Liver (tissue), 9 donors: Measurements from ENCODE around the gene TRIM15. TPM values are rescaled to one million over a fixed set of nuclear protein-coding genes. Genes with fewer than 3 reads are reported as not detected.

ENCODE experiments used
- DNase-seq: peaks from one replicate; pipeline ENCODE4 v3.0.0-alpha.2; 2017; ENCODE audit warnings: low spot score
- H3K27ac ChIP-seq, 2 donors: one replicate each; pipeline ENCODE4 v1.7.0; 2013; ENCODE audit warnings: inconsistent platforms in 2 of 2, low read length in 2 of 2, control low read depth in 1 of 2, low read depth in 1 of 2, mild to moderate bottlenecking in 1 of 2
- H3K27me3 ChIP-seq, 4 donors: one replicate each; pipeline versions ENCODE4 v1.6.1 to v1.7.0; 2013; ENCODE audit warnings: low read length in 3 of 4, inconsistent platforms in 1 of 4, mild to moderate bottlenecking in 1 of 4, moderate library complexity in 1 of 4; ENCODE audit not compliant: control insufficient read depth in 4 of 4, insufficient read depth in 4 of 4
- H3K36me3 ChIP-seq, 4 donors: one replicate each; pipeline versions ENCODE4 v1.6.1 to v1.7.0; 2013; ENCODE audit warnings: low read length in 3 of 4, mild to moderate bottlenecking in 3 of 4, low read depth in 1 of 4, moderate library complexity in 1 of 4; ENCODE audit not compliant: control insufficient read depth in 4 of 4, insufficient read depth in 3 of 4
- H3K4me1 ChIP-seq, 4 donors: one replicate each; pipeline versions ENCODE4 v1.6.1 to v1.7.0; 2013; ENCODE audit warnings: low read length in 3 of 4, mild to moderate bottlenecking in 3 of 4, moderate library complexity in 1 of 4; ENCODE audit not compliant: control insufficient read depth in 4 of 4, insufficient read depth in 4 of 4
- H3K4me3 ChIP-seq, 3 donors: one replicate each; pipeline versions ENCODE4 v1.6.1 to v1.7.0; 2013; ENCODE audit warnings: low read length in 3 of 3, control low read depth in 1 of 3, low read depth in 1 of 3, mild to moderate bottlenecking in 1 of 3
- H3K9ac ChIP-seq, 2 donors: one replicate each; pipeline ENCODE4 v1.7.0; 2013; ENCODE audit warnings: low read length in 2 of 2, mild to moderate bottlenecking in 2 of 2, moderate library complexity in 2 of 2, control low read depth in 1 of 2, low read depth in 1 of 2
- H3K9me3 ChIP-seq, 4 donors: one replicate each; pipeline versions ENCODE4 v1.6.1 to v1.7.0; 2013; ENCODE audit warnings: low read length in 3 of 4; ENCODE audit not compliant: control insufficient read depth in 4 of 4
- ATF3 ChIP-seq: IDR thresholded peaks from 2 replicates; pipeline ENCODE4 v1.6.1; 2016; ENCODE audit warnings: antibody characterized with exemption
- FOXA1 ChIP-seq: IDR thresholded peaks from 2 replicates; pipeline ENCODE4 v1.6.1; 2016; ENCODE audit warnings: antibody characterized with exemption
- FOXA2 ChIP-seq: IDR thresholded peaks from 2 replicates; pipeline ENCODE4 v1.6.1; 2016; ENCODE audit warnings: antibody characterized with exemption
- GABPA ChIP-seq, 2 donors: IDR thresholded peaks in 1 of 2; conservative IDR thresholded peaks in 1 of 2; 2 replicates each; pipeline ENCODE4 v1.6.1; 2016; ENCODE audit warnings: antibody characterized with exemption in 2 of 2, mild to moderate bottlenecking in 1 of 2, moderate library complexity in 1 of 2
- HNF4A ChIP-seq, 2 donors: conservative IDR thresholded peaks; 2 replicates each; pipeline ENCODE4 v1.6.1; 2016; ENCODE audit warnings: antibody characterized with exemption in 2 of 2, mild to moderate bottlenecking in 2 of 2
- HNF4G ChIP-seq: IDR thresholded peaks from 2 replicates; pipeline ENCODE4 v1.6.1; 2016; ENCODE audit warnings: antibody characterized with exemption
- JUND ChIP-seq, 2 donors: IDR thresholded peaks; 2 replicates each; pipeline ENCODE4 v1.6.1; 2016; ENCODE audit warnings: antibody characterized with exemption in 2 of 2
- MAX ChIP-seq: IDR thresholded peaks from 2 replicates; pipeline ENCODE4 v1.6.1; 2016; ENCODE audit warnings: antibody characterized with exemption
- NR2F2 ChIP-seq: IDR thresholded peaks from 2 replicates; pipeline ENCODE4 v1.6.1; 2016; ENCODE audit warnings: antibody characterized with exemption
- RAD21 ChIP-seq, 2 donors: IDR thresholded peaks; 2 replicates each; pipeline ENCODE4 v1.6.1; 2016; ENCODE audit warnings: antibody characterized with exemption in 2 of 2, mild to moderate bottlenecking in 2 of 2
- RXRA ChIP-seq, 2 donors: IDR thresholded peaks; 2 replicates each; pipeline ENCODE4 v1.6.1; 2017 to 2018; ENCODE audit warnings: antibody characterized with exemption in 2 of 2, mild to moderate bottlenecking in 1 of 2
- SP1 ChIP-seq: IDR thresholded peaks from 2 replicates; pipeline ENCODE4 v1.6.1; 2018; ENCODE audit warnings: antibody characterized with exemption, mild to moderate bottlenecking
- TAF1 ChIP-seq: conservative IDR thresholded peaks from 2 replicates; pipeline ENCODE4 v1.6.1; 2016; ENCODE audit warnings: antibody characterized with exemption, mild to moderate bottlenecking
- YY1 ChIP-seq: IDR thresholded peaks from 2 replicates; pipeline ENCODE4 v1.6.1; 2016; ENCODE audit warnings: antibody characterized with exemption, mild to moderate bottlenecking
- ZBTB33 ChIP-seq: IDR thresholded peaks from 2 replicates; pipeline ENCODE4 v1.6.1; 2016; ENCODE audit warnings: antibody characterized with exemption
- WGBS: extraction: QIAGEN DNeasy Blood & Tissue Kit; methylation state at CpG from one replicate; pipeline ENCODE4 v1.1.7; 2013; 5-methylcytosine and 5-hydroxymethylcytosine counted together
- polyA plus RNA-seq, 2 donors: library from polyadenylated mRNA; stranded (reverse) in 1 of 2; unstranded in 1 of 2; fragments of 200-250 nt in 1 of 2; fragments of >200 nt in 1 of 2; fragmentation: Nextera tagmentation in 1 of 2; extraction: Ambion mirVana in 1 of 2; gene quantifications; one replicate each; pipeline versions ENCODE4 v1.2.1 to v1.2.3, GENCODE V29; 2013 to 2015
- total RNA-seq, 2 donors: library from RNA; depleted of rRNA; stranded (reverse); fragments of >200 nt; gene quantifications; one replicate each; pipeline ENCODE4 v1.2.3, GENCODE V29; 2014
- TF ChIP-seq, protein P1 (sequence below): IDR thresholded peaks from 2 replicates; pipeline ENCODE4 v1.6.1; 2016; ENCODE audit warnings: antibody characterized with exemption, mild to moderate bottlenecking
- TF ChIP-seq, protein P2 (sequence below): fragments of 150-350 bp; IDR thresholded peaks from 2 replicates; pipeline ENCODE4 v1.5.1; 2017; ENCODE audit warnings: improper control_type of control experiment, low read depth, low read length; ENCODE audit not compliant: missing input control
- donor health status: healthy.
- donor health status: healthy.
- donor health status: healthy.
- donor health status: healthy.
- donor health status: healthy.

Gene TRIM15
- total and polyA plus RNA-seq, 4 donors, result 1.6 to 2.8 (median 1.9) TPM

DNA sequence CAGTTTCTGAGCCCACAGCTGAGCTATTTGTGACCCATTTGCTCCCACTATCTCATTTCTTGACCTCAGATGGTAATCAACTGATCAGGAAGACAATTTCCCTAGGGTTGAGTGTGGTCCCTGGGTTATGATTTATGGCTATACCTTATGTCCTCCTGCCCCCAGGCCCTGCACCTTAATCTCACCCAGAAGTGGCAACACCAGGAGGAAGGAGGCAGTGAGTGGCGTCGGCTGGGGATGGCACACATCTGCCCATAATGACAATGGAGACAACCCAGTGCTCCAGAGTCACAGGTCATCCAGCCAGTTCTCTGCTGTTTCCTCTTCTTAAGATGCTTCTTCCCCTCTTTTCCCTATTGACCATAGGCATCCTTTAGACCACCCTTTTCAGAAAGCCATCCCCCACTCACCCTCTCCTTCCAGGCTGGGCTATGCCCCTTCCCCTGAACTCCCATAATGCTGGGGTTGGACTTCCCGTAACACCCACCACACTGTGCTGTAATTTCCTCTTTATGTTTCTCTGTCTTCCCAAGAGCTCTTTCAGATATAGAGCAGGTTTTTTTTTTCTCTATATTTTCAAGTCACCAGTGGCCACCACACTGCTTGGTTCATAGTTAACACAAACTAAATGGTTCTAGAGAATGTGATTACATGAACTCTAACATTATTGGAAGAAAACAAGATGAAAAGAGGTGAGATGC lies 10.3 kb upstream of the TRIM15 start:
- WGBS, result 85% methylated on average over 3 of the region's 3 CpGs
- no peaks in the 10 kb centered on the region for H3K27me3 ChIP-seq
- no peaks in the 10 kb centered on the region for H3K36me3 ChIP-seq
- H3K4me3 ChIP-seq, result no peak overlapping the region
- H3K9ac ChIP-seq, result no peak overlapping the region
- DNase-seq, result no peak
- TF ChIP-seq NR2F2 (no peak), TAF1 (no peak), RAD21 (IDR thresholded peaks at IDR 0.05) (no peak), YY1 (no peak), GABPA (IDR thresholded peaks at IDR 0.05 in 1 of 2, conservative IDR thresholded peaks at IDR 0.05 in 1 of 2) (no peak), RXRA (IDR thresholded peaks at IDR 0.05) (no peak), ZBTB33 (no peak), JUND (IDR thresholded peaks at IDR 0.05) (no peak), MAX (no peak), FOXA2 (no peak), HNF4A (conservative IDR thresholded peaks at IDR 0.05) (no peak)
- TF ChIP-seq, protein P1, sequence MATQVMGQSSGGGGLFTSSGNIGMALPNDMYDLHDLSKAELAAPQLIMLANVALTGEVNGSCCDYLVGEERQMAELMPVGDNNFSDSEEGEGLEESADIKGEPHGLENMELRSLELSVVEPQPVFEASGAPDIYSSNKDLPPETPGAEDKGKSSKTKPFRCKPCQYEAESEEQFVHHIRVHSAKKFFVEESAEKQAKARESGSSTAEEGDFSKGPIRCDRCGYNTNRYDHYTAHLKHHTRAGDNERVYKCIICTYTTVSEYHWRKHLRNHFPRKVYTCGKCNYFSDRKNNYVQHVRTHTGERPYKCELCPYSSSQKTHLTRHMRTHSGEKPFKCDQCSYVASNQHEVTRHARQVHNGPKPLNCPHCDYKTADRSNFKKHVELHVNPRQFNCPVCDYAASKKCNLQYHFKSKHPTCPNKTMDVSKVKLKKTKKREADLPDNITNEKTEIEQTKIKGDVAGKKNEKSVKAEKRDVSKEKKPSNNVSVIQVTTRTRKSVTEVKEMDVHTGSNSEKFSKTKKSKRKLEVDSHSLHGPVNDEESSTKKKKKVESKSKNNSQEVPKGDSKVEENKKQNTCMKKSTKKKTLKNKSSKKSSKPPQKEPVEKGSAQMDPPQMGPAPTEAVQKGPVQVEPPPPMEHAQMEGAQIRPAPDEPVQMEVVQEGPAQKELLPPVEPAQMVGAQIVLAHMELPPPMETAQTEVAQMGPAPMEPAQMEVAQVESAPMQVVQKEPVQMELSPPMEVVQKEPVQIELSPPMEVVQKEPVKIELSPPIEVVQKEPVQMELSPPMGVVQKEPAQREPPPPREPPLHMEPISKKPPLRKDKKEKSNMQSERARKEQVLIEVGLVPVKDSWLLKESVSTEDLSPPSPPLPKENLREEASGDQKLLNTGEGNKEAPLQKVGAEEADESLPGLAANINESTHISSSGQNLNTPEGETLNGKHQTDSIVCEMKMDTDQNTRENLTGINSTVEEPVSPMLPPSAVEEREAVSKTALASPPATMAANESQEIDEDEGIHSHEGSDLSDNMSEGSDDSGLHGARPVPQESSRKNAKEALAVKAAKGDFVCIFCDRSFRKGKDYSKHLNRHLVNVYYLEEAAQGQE, result no peak
- TF ChIP-seq, protein P2, sequence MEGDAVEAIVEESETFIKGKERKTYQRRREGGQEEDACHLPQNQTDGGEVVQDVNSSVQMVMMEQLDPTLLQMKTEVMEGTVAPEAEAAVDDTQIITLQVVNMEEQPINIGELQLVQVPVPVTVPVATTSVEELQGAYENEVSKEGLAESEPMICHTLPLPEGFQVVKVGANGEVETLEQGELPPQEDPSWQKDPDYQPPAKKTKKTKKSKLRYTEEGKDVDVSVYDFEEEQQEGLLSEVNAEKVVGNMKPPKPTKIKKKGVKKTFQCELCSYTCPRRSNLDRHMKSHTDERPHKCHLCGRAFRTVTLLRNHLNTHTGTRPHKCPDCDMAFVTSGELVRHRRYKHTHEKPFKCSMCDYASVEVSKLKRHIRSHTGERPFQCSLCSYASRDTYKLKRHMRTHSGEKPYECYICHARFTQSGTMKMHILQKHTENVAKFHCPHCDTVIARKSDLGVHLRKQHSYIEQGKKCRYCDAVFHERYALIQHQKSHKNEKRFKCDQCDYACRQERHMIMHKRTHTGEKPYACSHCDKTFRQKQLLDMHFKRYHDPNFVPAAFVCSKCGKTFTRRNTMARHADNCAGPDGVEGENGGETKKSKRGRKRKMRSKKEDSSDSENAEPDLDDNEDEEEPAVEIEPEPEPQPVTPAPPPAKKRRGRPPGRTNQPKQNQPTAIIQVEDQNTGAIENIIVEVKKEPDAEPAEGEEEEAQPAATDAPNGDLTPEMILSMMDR, result no peak
- no peaks in the 10 kb centered on the region for H3K9me3 ChIP-seq
- no peak overlapping the region for H3K27ac ChIP-seq
- H3K4me1 ChIP-seq, result peaks cover 0 to 23% (median 10%) of the 10 kb centered on the region in 4 donors

DNA sequence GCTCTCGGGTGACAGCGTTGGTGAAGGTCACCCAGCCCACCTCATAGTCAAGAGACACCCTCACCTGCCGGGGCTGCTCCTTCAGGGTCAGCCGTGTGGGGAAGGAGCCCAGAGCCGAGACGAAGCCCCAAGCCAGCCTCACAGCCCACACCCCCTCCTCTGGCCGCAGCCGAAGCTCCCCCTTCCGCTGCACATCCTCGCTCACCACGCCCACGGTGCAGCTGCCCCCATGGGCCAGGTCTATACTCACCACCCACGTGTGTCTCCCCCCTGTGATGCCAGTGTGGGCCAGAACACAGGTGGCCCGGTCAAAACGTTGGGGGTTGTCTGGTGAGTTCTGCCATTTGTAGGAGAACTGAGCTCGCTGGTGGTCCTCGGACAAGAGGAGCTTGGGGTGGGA lies 9.3 kb upstream of the TRIM15 start:
- Histone ChIP-seq H3K4me3 (no peak overlapping the region), H3K9me3 (no peaks in the 10 kb centered on the region), H3K27ac (no peak overlapping the region), H3K27me3 (no peaks in the 10 kb centered on the region), H3K36me3 (no peaks in the 10 kb centered on the region), H3K4me1 (peaks cover 0 to 23% (median 10%) of the 10 kb centered on the region in 4 donors), H3K9ac (no peak overlapping the region)
- 93% methylated on average over 17 of the region's 17 CpGs for WGBS
- no peak for DNase-seq
- TF ChIP-seq TAF1 (no peak), RAD21 (IDR thresholded peaks at IDR 0.05) (no peak), HNF4G (no peak), ZBTB33 (no peak), YY1 (no peak), RXRA (IDR thresholded peaks at IDR 0.05) (no peak), SP1 (no peak), FOXA1 (no peak), ATF3 (no peak), MAX (no peak), FOXA2 (no peak), JUND (IDR thresholded peaks at IDR 0.05) (no peak), NR2F2 (no peak), GABPA (IDR thresholded peaks at IDR 0.05 in 1 of 2, conservative IDR thresholded peaks at IDR 0.05 in 1 of 2) (no peak), HNF4A (conservative IDR thresholded peaks at IDR 0.05) (no peak)
- TF ChIP-seq, protein P2, result no peak
